B cell (primary cell): ENCODE data around the gene APOD. TPM values are rescaled to one million over a fixed set of nuclear protein-coding genes. Genes with fewer than 3 reads are reported as not detected.

Experiments used
- ATAC-seq: fragments of 200-7000 bp; cut with Tn5 transposase; one replicate; pipeline ENCODE4 v1.10.0; 2021; ENCODE audit warnings: low read depth, mild to moderate bottlenecking, moderate number of reproducible peaks, moderate library complexity
- CTCF ChIA-PET: fragments of 350-600 bp; sonication (Branson Sonifier 250); formaldehyde crosslinking; loops from one replicate; lab custom pipeline; 2021; ENCODE audit warnings: antibody characterized with exemption, inconsistent platforms; lab: Charles Lee
- POLR2A ChIA-PET: fragments of 350-600 bp; sonication (Branson Sonifier 250); formaldehyde crosslinking; loops from one replicate; lab custom pipeline; 2021; ENCODE audit warnings: antibody characterized with exemption; lab: Charles Lee
- DNase-seq: peaks from one replicate; pipeline ENCODE4 v3.0.0; 2013
- H2AFZ ChIP-seq: 2 replicates; pipeline ENCODE4 v1.6.1; 2012; ENCODE audit warnings: mild to moderate bottlenecking, low read depth, low read length; ENCODE audit not compliant: insufficient read depth, poor library complexity, severe bottlenecking
- H3K27ac ChIP-seq, 2 donors: 1 replicate in 1 of 2; 2 replicates in 1 of 2; pipeline ENCODE4 v1.5.1; 2012 to 2013; ENCODE audit warnings: low read length in 2 of 2, mild to moderate bottlenecking in 2 of 2, moderate library complexity in 1 of 2
- H3K27me3 ChIP-seq, 4 experiments: fragments of 200-600 bp in 1 of 4; sonication (generic) in 1 of 4; replicated peaks in 1 of 4; 1 replicate in 2 of 4; 2 replicates in 2 of 4; pipeline versions ENCODE4 v1.6.1 to v1.7.0; 2013 to 2016; ENCODE audit warnings: low read length in 3 of 4, mild to moderate bottlenecking in 2 of 4, mixed read lengths in 1 of 4, moderate library complexity in 1 of 4; ENCODE audit not compliant: insufficient read depth in 4 of 4, control insufficient read depth in 3 of 4; ENCODE audit errors: control extremely low read depth in 1 of 4
- H3K36me3 ChIP-seq, 2 experiments: replicated peaks in 1 of 2; 1 replicate in 1 of 2; 2 replicates in 1 of 2; pipeline versions ENCODE4 v1.6.1 to v1.7.1; 2013; ENCODE audit warnings: low read length in 1 of 2; ENCODE audit not compliant: insufficient read depth in 2 of 2, control insufficient read depth in 1 of 2; ENCODE audit errors: control extremely low read depth in 1 of 2, extremely low read depth in 1 of 2
- H3K4me1 ChIP-seq, 2 donors: fragments of 200-600 bp in 1 of 2; sonication (generic) in 1 of 2; 1 replicate in 1 of 2; 2 replicates in 1 of 2; pipeline versions ENCODE4 v1.5.1 to v1.6.1; 2013 to 2017; ENCODE audit warnings: low read length in 2 of 2; ENCODE audit not compliant: control insufficient read depth in 2 of 2, insufficient read depth in 2 of 2
- H3K4me2 ChIP-seq: replicated peaks from 2 replicates; pipeline ENCODE3; 2012; ENCODE audit warnings: mild to moderate bottlenecking, low read depth, low read length; ENCODE audit not compliant: poor library complexity, severe bottlenecking
- H3K4me3 ChIP-seq, 5 experiments: fragments of 200-600 bp in 1 of 5; sonication (generic) in 1 of 5; 1 replicate in 3 of 5; 2 replicates in 2 of 5; pipeline versions ENCODE4 v1.5.1 to v1.7.0; 2011 to 2016; ENCODE audit warnings: low read length in 4 of 5, mild to moderate bottlenecking in 4 of 5, low read depth in 2 of 5, control low read depth in 1 of 5, moderate library complexity in 1 of 5; ENCODE audit not compliant: insufficient read depth in 1 of 5; ENCODE audit errors: control extremely low read depth in 1 of 5, extremely low read depth in 1 of 5
- H3K79me2 ChIP-seq: fragments of 200-600 bp; sonication (generic); one replicate; pipeline ENCODE4 v1.6.0; 2016; ENCODE audit warnings: low read length; ENCODE audit not compliant: control insufficient read depth, insufficient read depth
- H3K9ac ChIP-seq: fragments of 200-600 bp; sonication (generic); 2 replicates; pipeline ENCODE4 v1.6.1; 2017; ENCODE audit warnings: mild to moderate bottlenecking, low read length, moderate library complexity
- H3K9me3 ChIP-seq, 3 donors: one replicate each; pipeline versions ENCODE4 v1.6.1 to v1.7.1; 2013; ENCODE audit warnings: low read length in 2 of 3; ENCODE audit not compliant: control insufficient read depth in 2 of 3, insufficient read depth in 1 of 3; ENCODE audit errors: control extremely low read depth in 1 of 3
- H4K20me1 ChIP-seq: 2 replicates; pipeline ENCODE4 v1.6.0; 2012; ENCODE audit warnings: mild to moderate bottlenecking, low read length; ENCODE audit not compliant: insufficient read depth, control insufficient read depth, poor library complexity, severe bottlenecking
- H3K27ac Mint-ChIP-seq: one replicate; pipeline ENCODE4 v1.8.0; 2021; ENCODE audit warnings: mixed read lengths
- H3K27me3 Mint-ChIP-seq: one replicate; pipeline ENCODE4 v1.8.0; 2021; ENCODE audit warnings: mixed read lengths
- H3K4me1 Mint-ChIP-seq: one replicate; pipeline ENCODE4 v1.8.0; 2021; ENCODE audit warnings: mixed read lengths
- H3K4me3 Mint-ChIP-seq: one replicate; pipeline ENCODE4 v1.8.0; 2021; ENCODE audit warnings: mixed read lengths
- H3K9me3 Mint-ChIP-seq: one replicate; pipeline ENCODE4 v1.8.0; 2022; ENCODE audit warnings: mixed read lengths; ENCODE audit not compliant: insufficient read depth
- EZH2 ChIP-seq: IDR thresholded peaks from 2 replicates; pipeline ENCODE4 v1.6.1; 2012; ENCODE audit warnings: borderline replicate concordance, low read depth, mild to moderate bottlenecking, moderate library complexity, low read length; ENCODE audit not compliant: insufficient read depth, poor library complexity, severe bottlenecking
- WGBS: methylation state at CpG from one replicate; pipeline ENCODE4 v1.1.5; 2013; ENCODE audit warnings: missing lambda C conversion rate; ENCODE audit not compliant: insufficient coverage; 5-methylcytosine and 5-hydroxymethylcytosine counted together
- intact Hi-C: fragments of 100-400 bp; cut with micrococcal nuclease; formaldehyde crosslinking; loops from one replicate; pipeline ENCODE4 v1.10.0; 2022
- polyA plus RNA-seq: library from polyadenylated mRNA; depleted of rRNA; stranded (reverse); fragments of >200 nt; gene quantifications from 2 replicates; pipeline ENCODE4 v1.2.3, GENCODE V29; 2012
- total RNA-seq, 2 donors: library from RNA; stranded (reverse); fragments of 120-200 nt in 1 of 2; gene quantifications; 1 replicate in 1 of 2; 2 replicates in 1 of 2; pipeline versions ENCODE4 v1.2.3 to v1.2.4, GENCODE V29; 2013 to 2022
- TF ChIP-seq, protein P1 (sequence below): fragments of 200-600 bp; IDR thresholded peaks from one replicate; pipeline ENCODE4 v1.8.0; 2022; ENCODE audit warnings: antibody characterized with exemption, mild to moderate bottlenecking

APOD gene
- total and polyA plus RNA-seq, 2 donors (not counting 1 experiment from before 2014, with no cell fraction given): 0.59 TPM; not detected in 1

GRCh38 chr3:195579281-195579680 lies 4.5 kb downstream of the APOD start:
- Histone ChIP-seq H3K4me2 (no peak overlapping the region), H3K4me3 (no peak overlapping the region), H4K20me1 (no peaks in the 10 kb centered on the region), H3K4me1 (no peaks in the 10 kb centered on the region), H3K9ac (no peak overlapping the region), H3K27ac (no peak overlapping the region), H2AFZ (no peak overlapping the region), H3K79me2 (no peaks in the 10 kb centered on the region), H3K9me3 (no peaks in the 10 kb centered on the region), H3K27me3 (no peaks in the 10 kb centered on the region), H3K36me3 (no peaks in the 10 kb centered on the region)
- Mint-ChIP-seq H3K9me3 (no peaks in the 10 kb centered on the region), H3K27me3 (no peaks in the 10 kb centered on the region), H3K4me1 (no peaks in the 10 kb centered on the region), H3K27ac (no peak overlapping the region), H3K4me3 (no peak overlapping the region)
- ChIA-PET POLR2A (no interaction called here), CTCF (no interaction called here)
- WGBS: 95% methylated on average over 10 of the region's 12 CpGs
- DNase-seq (no peak), ATAC-seq (no peak)
- no peak for TF ChIP-seq EZH2
- TF ChIP-seq, protein P1, sequence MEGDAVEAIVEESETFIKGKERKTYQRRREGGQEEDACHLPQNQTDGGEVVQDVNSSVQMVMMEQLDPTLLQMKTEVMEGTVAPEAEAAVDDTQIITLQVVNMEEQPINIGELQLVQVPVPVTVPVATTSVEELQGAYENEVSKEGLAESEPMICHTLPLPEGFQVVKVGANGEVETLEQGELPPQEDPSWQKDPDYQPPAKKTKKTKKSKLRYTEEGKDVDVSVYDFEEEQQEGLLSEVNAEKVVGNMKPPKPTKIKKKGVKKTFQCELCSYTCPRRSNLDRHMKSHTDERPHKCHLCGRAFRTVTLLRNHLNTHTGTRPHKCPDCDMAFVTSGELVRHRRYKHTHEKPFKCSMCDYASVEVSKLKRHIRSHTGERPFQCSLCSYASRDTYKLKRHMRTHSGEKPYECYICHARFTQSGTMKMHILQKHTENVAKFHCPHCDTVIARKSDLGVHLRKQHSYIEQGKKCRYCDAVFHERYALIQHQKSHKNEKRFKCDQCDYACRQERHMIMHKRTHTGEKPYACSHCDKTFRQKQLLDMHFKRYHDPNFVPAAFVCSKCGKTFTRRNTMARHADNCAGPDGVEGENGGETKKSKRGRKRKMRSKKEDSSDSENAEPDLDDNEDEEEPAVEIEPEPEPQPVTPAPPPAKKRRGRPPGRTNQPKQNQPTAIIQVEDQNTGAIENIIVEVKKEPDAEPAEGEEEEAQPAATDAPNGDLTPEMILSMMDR: no peak
- intact Hi-C loops: no loop called here

GRCh38 chr3:195578565-195578964 lies 5.2 kb downstream of the APOD start:
- H3K9ac ChIP-seq: no peak overlapping the region
- no peaks in the 10 kb centered on the region for H3K9me3 Mint-ChIP-seq
- H3K27me3 ChIP-seq: no peaks in the 10 kb centered on the region
- no peaks in the 10 kb centered on the region for H3K27me3 Mint-ChIP-seq
- H3K27ac Mint-ChIP-seq: no peak overlapping the region
- DNase-seq (no peak), ATAC-seq (no peak)
- H3K4me1 Mint-ChIP-seq: no peaks in the 10 kb centered on the region
- WGBS: 83% methylated on average over 6 of the region's 6 CpGs
- ChIA-PET POLR2A (no interaction called here), CTCF (interaction anchor here (1.0 kb wide), 1 partner anchor 23 kb away, joined by 3 read pairs; no protein-coding TSS in a partner anchor)
- H3K4me2 ChIP-seq: no peak overlapping the region
- no peaks in the 10 kb centered on the region for H4K20me1 ChIP-seq
- no peak overlapping the region for H3K27ac ChIP-seq
- H3K79me2 ChIP-seq: no peaks in the 10 kb centered on the region
- no peaks in the 10 kb centered on the region for H3K4me1 ChIP-seq
- H3K9me3 ChIP-seq: no peaks in the 10 kb centered on the region
- no peaks in the 10 kb centered on the region for H3K36me3 ChIP-seq
- intact Hi-C loops: no loop called here
- no peak overlapping the region for H3K4me3 ChIP-seq
- no peak for TF ChIP-seq EZH2
- TF ChIP-seq, protein P1: no peak
- no peak overlapping the region for H2AFZ ChIP-seq
- no peak overlapping the region for H3K4me3 Mint-ChIP-seq
